WTC11 (cell line): ENCODE data around the gene ANKMY2. TPM values are rescaled to one million over a fixed set of nuclear protein-coding genes. Genes with fewer than 3 reads are reported as not detected.

ENCODE experiments used
- ATAC-seq: fragments of 200-7000 bp; cut with Tn5 transposase; 2 replicates; pipeline ENCODE4 v1.10.0; 2021; ENCODE audit warnings: mild to moderate bottlenecking, moderate library complexity
- CTCF ChIA-PET: fragments of 300-600 bp; sonication (Branson Sonifier 250); formaldehyde crosslinking; loops from one replicate; lab custom pipeline; 2021; ENCODE audit warnings: antibody characterized with exemption; lab: Charles Lee
- POLR2A ChIA-PET: fragments of 350-600 bp; sonication (Branson Sonifier 250); formaldehyde crosslinking; loops from one replicate; lab custom pipeline; 2021; ENCODE audit warnings: antibody characterized with exemption; lab: Charles Lee
- DNase-seq: peaks from one replicate; pipeline ENCODE4 v3.0.0; 2021; ENCODE audit warnings: low spot score
- H3K27ac Mint-ChIP-seq: 2 replicates; pipeline ENCODE4 v1.8.0; 2021; ENCODE audit warnings: mixed read lengths
- H3K27me3 Mint-ChIP-seq: 2 replicates; pipeline ENCODE4 v1.8.0; 2021; ENCODE audit warnings: low read depth, mild to moderate bottlenecking, moderate library complexity, mixed read lengths
- H3K36me3 Mint-ChIP-seq: 2 replicates; pipeline ENCODE4 v1.8.0; 2021; ENCODE audit warnings: mixed read lengths
- H3K4me1 Mint-ChIP-seq: 2 replicates; pipeline ENCODE4 v1.8.0; 2022; ENCODE audit warnings: mixed read lengths
- H3K4me3 Mint-ChIP-seq: 2 replicates; pipeline ENCODE4 v1.8.0; 2021; ENCODE audit warnings: mild to moderate bottlenecking, moderate library complexity, mixed read lengths
- H3K9me3 Mint-ChIP-seq: 2 replicates; pipeline ENCODE4 v1.8.0; 2021; ENCODE audit warnings: mixed read lengths
- AFF4 ChIP-seq: sonication (generic); formaldehyde crosslinking; IDR thresholded peaks from 2 replicates; pipeline ENCODE4 v1.8.1; 2023; ENCODE audit warnings: mild to moderate bottlenecking, missing genetic modification reagents, borderline replicate concordance
- CDX4 ChIP-seq: fragments of 250-450 bp; sonication (Bioruptor Pico); IDR thresholded peaks from 2 replicates; pipeline ENCODE4 v1.9.0; 2021; ENCODE audit warnings: moderate library complexity, mild to moderate bottlenecking, inconsistent platforms, borderline replicate concordance
- CREM ChIP-seq: sonication (generic); formaldehyde crosslinking; IDR thresholded peaks from 2 replicates; pipeline ENCODE4 v1.8.1; 2022; ENCODE audit warnings: mild to moderate bottlenecking, missing genetic modification reagents, moderate library complexity
- CTCF ChIP-seq: fragments of 200-600 bp; IDR thresholded peaks from 2 replicates; pipeline ENCODE4 v1.8.0; 2022; ENCODE audit warnings: antibody characterized with exemption
- E2F4 ChIP-seq: sonication (generic); formaldehyde crosslinking; IDR thresholded peaks from 2 replicates; pipeline ENCODE4 v1.8.1; 2022; ENCODE audit warnings: low read depth, mild to moderate bottlenecking, moderate library complexity, missing genetic modification reagents, borderline replicate concordance
- ESRRA ChIP-seq: sonication (generic); formaldehyde crosslinking; IDR thresholded peaks from 2 replicates; pipeline ENCODE4 v1.8.1; 2022; ENCODE audit warnings: mild to moderate bottlenecking, missing genetic modification reagents, borderline replicate concordance
- FOXP1 ChIP-seq: sonication (generic); formaldehyde crosslinking; IDR thresholded peaks from 2 replicates; pipeline ENCODE4 v1.8.0; 2022; ENCODE audit warnings: missing genetic modification reagents, mild to moderate bottlenecking, moderate library complexity, borderline replicate concordance
- HMGA2 ChIP-seq: fragments of 250-450 bp; sonication (Bioruptor Pico); IDR thresholded peaks from 2 replicates; pipeline ENCODE4 v1.4.0; 2021; ENCODE audit warnings: mild to moderate bottlenecking, moderate library complexity
- NFYB ChIP-seq: sonication (generic); formaldehyde crosslinking; conservative IDR thresholded peaks from 2 replicates; pipeline ENCODE4 v1.8.0; 2022; ENCODE audit warnings: low read depth, missing genetic modification reagents
- NR2C2 ChIP-seq: sonication (generic); formaldehyde crosslinking; IDR thresholded peaks from 2 replicates; pipeline ENCODE4 v1.8.0; 2022; ENCODE audit warnings: mild to moderate bottlenecking, missing genetic modification reagents
- RELA ChIP-seq: sonication (generic); formaldehyde crosslinking; IDR thresholded peaks from 2 replicates; pipeline ENCODE4 v1.8.1; 2022; ENCODE audit warnings: missing genetic modification reagents, mild to moderate bottlenecking, borderline replicate concordance
- SMAD4 ChIP-seq: sonication (generic); formaldehyde crosslinking; IDR thresholded peaks from 2 replicates; pipeline ENCODE4 v1.8.0; 2022; ENCODE audit warnings: mild to moderate bottlenecking, missing genetic modification reagents
- SP1 ChIP-seq: sonication (generic); formaldehyde crosslinking; conservative IDR thresholded peaks from 2 replicates; pipeline ENCODE4 v1.8.1; 2022; ENCODE audit warnings: missing genetic modification reagents
- TEAD4 ChIP-seq: sonication (generic); formaldehyde crosslinking; IDR thresholded peaks from 2 replicates; pipeline ENCODE4 v1.8.0; 2022; ENCODE audit warnings: mild to moderate bottlenecking, missing genetic modification reagents
- total RNA-seq: library from RNA; stranded (reverse); gene quantifications from 3 replicates; pipeline ENCODE4 v1.2.3, GENCODE V29; 2021

Gene ANKMY2
- total RNA-seq, 1 experiment from 2014 or later = 13.6 TPM

GRCh38 chr7:16615228-16615627 lies 30.3 kb downstream of the ANKMY2 start:
- H3K4me3 Mint-ChIP-seq = no peak overlapping the region
- H3K4me1 Mint-ChIP-seq = peaks cover 13% of the 10 kb centered on the region
- no peaks in the 10 kb centered on the region for H3K27me3 Mint-ChIP-seq
- ATAC-seq (peak; percentile 81), DNase-seq (no peak)
- CTCF ChIA-PET = interaction anchor here (0.6 kb wide), 2 partner anchors 22 to 28 kb away, joined by 4 read pairs; no protein-coding TSS in a partner anchor
- no peaks in the 10 kb centered on the region for H3K9me3 Mint-ChIP-seq
- H3K36me3 Mint-ChIP-seq = peaks cover 7% of the 10 kb centered on the region
- H3K27ac Mint-ChIP-seq = no peak overlapping the region
- TF ChIP-seq E2F4 (CRISPR knock-in tag) (no peak), TEAD4 (no peak)
- POLR2A ChIA-PET = interaction anchor here (0.5 kb wide), 1 partner anchor 128 kb away, joined by 3 read pairs; no protein-coding TSS in a partner anchor

- ATAC-seq = no peak
- Mint-ChIP-seq H3K9me3 (no peaks in the 10 kb centered on the region), H3K27me3 (no peaks in the 10 kb centered on the region), H3K27ac (no peak overlapping the region), H3K4me3 (no peak overlapping the region)
- TF ChIP-seq NR2C2 (CRISPR knock-in tag) (no peak), CTCF (no peak), FOXP1 (CRISPR knock-in tag) (no peak), NFYB (CRISPR knock-in tag) (no peak), CREM (no peak), RELA (CRISPR knock-in tag) (no peak), AFF4 (CRISPR knock-in tag) (no peak), HMGA2 (CRISPR knock-in tag) (no peak), TEAD4 (no peak), SMAD4 (no peak), CDX4 (CRISPR knock-in tag) (no peak)
- TF ChIP-seq, all 79 proteins: peak for 0
- Mint-ChIP-seq H3K36me3 (peaks cover under 1% of the 10 kb centered on the region; the same call in 1 of the 2 replicates), H3K4me1 (peaks cover 6% of the 10 kb centered on the region)
- ChIA-PET POLR2A (no interaction called here), CTCF (no interaction called here)
- no peak for DNase-seq
Observed at GRCh38 chr7:16611711-16612110, 33.8 kb downstream of the ANKMY2 start.

GRCh38 chr7:16609842-16610450 lies 35.6 kb downstream of the ANKMY2 start:
- H3K27me3 Mint-ChIP-seq = no peaks in the 10 kb centered on the region
- H3K9me3 Mint-ChIP-seq = no peaks in the 10 kb centered on the region
- ATAC-seq = no peak
- H3K27ac Mint-ChIP-seq = no peak overlapping the region
- peaks cover 3% of the 10 kb centered on the region; the same call in 1 of the 2 replicates for H3K36me3 Mint-ChIP-seq
- no peak for TF ChIP-seq SP1 (CRISPR knock-in tag)
- TF ChIP-seq ESRRA (CRISPR knock-in tag) = no peak
- ChIA-PET POLR2A (no interaction called here), CTCF (no interaction called here)
- no peak overlapping the region for H3K4me3 Mint-ChIP-seq
- no peak for DNase-seq
- H3K4me1 Mint-ChIP-seq = no peaks in the 10 kb centered on the region
